HepG2 (cell line): ENCODE data around the gene ITCH. TPM values are rescaled to one million over a fixed set of nuclear protein-coding genes. Genes with fewer than 3 reads are reported as not detected.

Experiments
- ATF7 ChIP-seq, 2 experiments: fragments of 450-650 bp in 1 of 2; sonication (generic) in 1 of 2; formaldehyde crosslinking in 1 of 2; IDR thresholded peaks; 2 replicates each; pipeline versions ENCODE4 v1.4.0 to v1.6.1; 2016 to 2020; ENCODE audit warnings: antibody characterized with exemption in 1 of 2, mild to moderate bottlenecking in 1 of 2, missing genetic modification reagents in 1 of 2
- CHCHD3 ChIP-seq: sonication (generic); formaldehyde crosslinking; IDR thresholded peaks from 2 replicates; pipeline ENCODE4 v1.8.0; 2022; ENCODE audit warnings: mild to moderate bottlenecking, missing genetic modification reagents, moderate library complexity
- ELF4 ChIP-seq: sonication (generic); formaldehyde crosslinking; IDR thresholded peaks from 2 replicates; pipeline ENCODE4 v1.5.0; 2020; ENCODE audit warnings: missing genetic modification reagents, mild to moderate bottlenecking, moderate library complexity, borderline replicate concordance
- GABPB1 ChIP-seq: IDR thresholded peaks from 2 replicates; pipeline ENCODE4 v1.6.1; 2016; ENCODE audit warnings: mild to moderate bottlenecking, missing genetic modification reagents, moderate library complexity, missing compliant biosample characterization
- GATA4 ChIP-seq: sonication (generic); IDR thresholded peaks from 2 replicates; pipeline ENCODE4 v1.6.1; 2016; ENCODE audit warnings: antibody characterized with exemption, low read depth, borderline replicate concordance
- GLI4 ChIP-seq: sonication (generic); formaldehyde crosslinking; IDR thresholded peaks from 2 replicates; pipeline ENCODE4 v1.5.1; 2020; ENCODE audit warnings: missing genetic modification reagents, mild to moderate bottlenecking, moderate library complexity, borderline replicate concordance
- HMG20A ChIP-seq: IDR thresholded peaks from 2 replicates; pipeline ENCODE4 v1.6.1; 2016; ENCODE audit warnings: borderline replicate concordance
- HOXD1 ChIP-seq: sonication (generic); formaldehyde crosslinking; IDR thresholded peaks from 2 replicates; pipeline ENCODE4 v1.5.0; 2020; ENCODE audit warnings: missing genetic modification reagents
- JUNB ChIP-seq: sonication (generic); formaldehyde crosslinking; IDR thresholded peaks from 2 replicates; pipeline ENCODE4 v1.8.0; 2022; ENCODE audit warnings: missing genetic modification reagents, mild to moderate bottlenecking, borderline replicate concordance
- KDM6A ChIP-seq: IDR thresholded peaks from 2 replicates; pipeline ENCODE4 v1.6.1; 2016; ENCODE audit warnings: low read depth
- MAFG ChIP-seq: sonication (generic); formaldehyde crosslinking; IDR thresholded peaks from 2 replicates; pipeline ENCODE4 v1.5.1; 2020; ENCODE audit warnings: mild to moderate bottlenecking, missing genetic modification reagents
- MATR3 ChIP-seq: sonication (generic); formaldehyde crosslinking; IDR thresholded peaks from 2 replicates; pipeline ENCODE4 v1.4.0; 2020; ENCODE audit warnings: missing genetic modification reagents
- NR2F2 ChIP-seq: IDR thresholded peaks from 2 replicates; pipeline ENCODE4 v1.6.1; 2012; ENCODE audit warnings: low read depth, inconsistent platforms, borderline replicate concordance
- NR3C1 ChIP-seq: sonication (generic); formaldehyde crosslinking; IDR thresholded peaks from 2 replicates; pipeline ENCODE4 v1.4.0; 2020; ENCODE audit warnings: missing genetic modification reagents
- POGZ ChIP-seq: sonication (generic); formaldehyde crosslinking; IDR thresholded peaks from 2 replicates; pipeline ENCODE4 v1.4.0; 2020; ENCODE audit warnings: mild to moderate bottlenecking, missing genetic modification reagents
- TFAP4 ChIP-seq: sonication (generic); IDR thresholded peaks from 2 replicates; pipeline ENCODE4 v1.6.1; 2016; ENCODE audit warnings: low read depth, borderline replicate concordance
- XBP1 ChIP-seq: sonication (generic); formaldehyde crosslinking; IDR thresholded peaks from 2 replicates; pipeline ENCODE4 v1.5.0; 2020; ENCODE audit warnings: missing genetic modification reagents
- ZNF232 ChIP-seq: sonication (generic); formaldehyde crosslinking; IDR thresholded peaks from 2 replicates; pipeline ENCODE4 v1.4.0; 2020; ENCODE audit warnings: missing genetic modification reagents, borderline replicate concordance
- ZNF260 ChIP-seq: sonication (generic); formaldehyde crosslinking; IDR thresholded peaks from 2 replicates; pipeline ENCODE4 v1.4.0; 2020; ENCODE audit warnings: missing genetic modification reagents, low read depth, mild to moderate bottlenecking, borderline replicate concordance
- ZNF326 ChIP-seq: sonication (generic); formaldehyde crosslinking; IDR thresholded peaks from 2 replicates; pipeline ENCODE4 v1.4.0; 2020; ENCODE audit warnings: missing genetic modification reagents, borderline replicate concordance
- ZNF333 ChIP-seq: sonication (generic); formaldehyde crosslinking; IDR thresholded peaks from 2 replicates; pipeline ENCODE4 v1.4.0; 2020; ENCODE audit warnings: mild to moderate bottlenecking, missing genetic modification reagents, borderline replicate concordance
- ZNF460 ChIP-seq: sonication (generic); formaldehyde crosslinking; IDR thresholded peaks from 2 replicates; pipeline ENCODE4 v1.5.1; 2020; ENCODE audit warnings: missing genetic modification reagents, mild to moderate bottlenecking, borderline replicate concordance
- ZNF512 ChIP-seq: sonication (generic); formaldehyde crosslinking; IDR thresholded peaks from 2 replicates; pipeline ENCODE4 v1.4.0; 2020; ENCODE audit warnings: mild to moderate bottlenecking, missing genetic modification reagents
- ZNF674 ChIP-seq: sonication (generic); formaldehyde crosslinking; IDR thresholded peaks from 2 replicates; pipeline ENCODE4 v1.5.0; 2020; ENCODE audit warnings: low read depth, mild to moderate bottlenecking, missing genetic modification reagents
- ZNF839 ChIP-seq: sonication (generic); formaldehyde crosslinking; IDR thresholded peaks from 2 replicates; pipeline ENCODE4 v1.4.0; 2020; ENCODE audit warnings: missing genetic modification reagents, mild to moderate bottlenecking, borderline replicate concordance
- polyA plus RNA-seq, 8 experiments: library from polyadenylated mRNA; depleted of rRNA in 3 of 8; stranded (reverse) in 7 of 8; unstranded in 1 of 8; fragments of >200 nt; fragmentation: Illumina TruSeq in 4 of 8; extraction: Trizol in 4 of 8; gene quantifications; 2 replicates each; pipeline versions ENCODE4 v1.2.1 to v1.2.3, GENCODE V29; 2011 to 2016; ENCODE audit warnings: low read depth in 4 of 8, missing spikeins in 1 of 8, mixed read lengths in 1 of 8; ENCODE audit not compliant: insufficient read depth in 1 of 8
- total RNA-seq, 5 experiments: library from RNA; depleted of rRNA; stranded (reverse); fragments of >200 nt; fragmentation: Illumina TruSeq; extraction: Trizol; gene quantifications; 2 replicates each; pipeline ENCODE4 v1.2.3, GENCODE V29; 2016; ENCODE audit warnings: low read depth in 1 of 5
- TF ChIP-seq, protein P1 (sequence below): sonication (generic); formaldehyde crosslinking; IDR thresholded peaks from 2 replicates; pipeline ENCODE4 v1.5.0; 2020; ENCODE audit warnings: mild to moderate bottlenecking, low read depth, missing genetic modification reagents, borderline replicate concordance
- TF ChIP-seq, protein P2 (sequence below): sonication (generic); formaldehyde crosslinking; IDR thresholded peaks from 2 replicates; pipeline ENCODE4 v1.4.0; 2020; ENCODE audit warnings: mild to moderate bottlenecking, missing genetic modification reagents

The ITCH gene
- total and polyA plus RNA-seq, 2 of the 13 experiments (the other 11 are each of a cell fraction or from before 2014, with no cell fraction given), result 20.5 to 112 TPM

DNA sequence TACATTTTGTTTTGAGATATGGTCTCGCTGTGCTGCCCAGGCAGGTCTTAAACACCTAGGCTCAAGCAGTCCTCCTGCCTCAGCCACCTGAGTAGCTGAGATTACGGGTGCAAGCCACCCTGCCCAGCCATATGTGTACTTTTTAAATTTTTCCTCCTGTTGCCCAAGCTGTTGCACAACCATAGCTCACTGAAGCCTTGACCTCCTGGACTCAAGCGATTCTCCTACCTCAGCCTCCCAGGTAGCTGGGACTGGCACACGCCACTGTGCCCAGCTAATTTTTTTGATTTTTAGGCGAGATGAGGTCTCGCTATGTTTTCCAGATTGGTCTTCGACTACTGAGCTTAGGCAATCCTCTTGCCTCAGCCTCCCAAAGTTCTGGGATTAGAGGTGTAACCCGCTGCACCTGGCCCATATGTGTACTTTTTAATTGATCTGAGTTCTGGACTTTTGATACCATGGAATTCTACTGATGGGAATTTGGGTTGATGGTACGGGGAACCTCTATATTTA, 44.9 kb downstream of the ITCH start (continued):
- TF ChIP-seq GLI4 (CRISPR knock-in tag) (no peak), NR2F2 (peak; percentile 84), ATF7 (IDR thresholded peaks at IDR 0.05) (no peak), ATF7 (CRISPR knock-in tag; IDR thresholded peaks at IDR 0.05) (peak; percentile 87), POGZ (CRISPR knock-in tag) (peak; percentile 99), ZNF512 (0 out of 2 replicates have a peak, but pooled peaks have one; percentile 41), XBP1 (CRISPR knock-in tag) (peak; percentile 59; the same call in 1 of the 2 replicates), GABPB1 (CRISPR knock-in tag) (peak; percentile 63), MAFG (CRISPR knock-in tag) (no peak), ZNF326 (0 out of 2 replicates have a peak, but pooled peaks have one; percentile 26), ELF4 (CRISPR knock-in tag) (peak; percentile 72; the same call in 1 of the 2 replicates), NR3C1 (CRISPR knock-in tag) (no peak), CHCHD3 (CRISPR knock-in tag) (0 out of 2 replicates have a peak, but pooled peaks have one; percentile 33), TFAP4 (peak; percentile 82; the same call in 1 of the 2 replicates), GATA4 (no peak), HOXD1 (peak; percentile 97), ZNF839 (CRISPR knock-in tag) (0 out of 2 replicates have a peak, but pooled peaks have one; percentile 86), KDM6A (CRISPR knock-in tag) (peak; percentile 90), MATR3 (no peak), ZNF333 (0 out of 2 replicates have a peak, but pooled peaks have one; percentile 27), JUNB (CRISPR knock-in tag) (no peak), ZNF460 (CRISPR knock-in tag) (peak; percentile 85; the same call in 1 of the 2 replicates), ZNF260 (CRISPR knock-in tag) (no peak), HMG20A (CRISPR knock-in tag) (peak; percentile 94), ZNF674 (CRISPR knock-in tag) (0 out of 2 replicates have a peak, but pooled peaks have one; percentile 70), ZNF232 (CRISPR knock-in tag) (peak; percentile 58; the same call in 1 of the 2 replicates)
- TF ChIP-seq, protein P1, sequence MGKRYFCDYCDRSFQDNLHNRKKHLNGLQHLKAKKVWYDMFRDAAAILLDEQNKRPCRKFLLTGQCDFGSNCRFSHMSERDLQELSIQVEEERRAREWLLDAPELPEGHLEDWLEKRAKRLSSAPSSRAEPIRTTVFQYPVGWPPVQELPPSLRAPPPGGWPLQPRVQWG, result no peak
- TF ChIP-seq, protein P2, sequence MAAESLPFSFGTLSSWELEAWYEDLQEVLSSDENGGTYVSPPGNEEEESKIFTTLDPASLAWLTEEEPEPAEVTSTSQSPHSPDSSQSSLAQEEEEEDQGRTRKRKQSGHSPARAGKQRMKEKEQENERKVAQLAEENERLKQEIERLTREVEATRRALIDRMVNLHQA (CRISPR knock-in tag), result peak; percentile 79; the same call in 1 of the 2 replicates
